Endothelial cell (in vitro differentiated cells): Measurements from ENCODE around the gene ZNF440. TPM values are rescaled to one million over a fixed set of nuclear protein-coding genes. Genes with fewer than 3 reads are reported as not detected.

Experiments
- DNase-seq: peaks from one replicate; pipeline ENCODE4 v3.0.0; 2021; ENCODE audit warnings: low spot score
- H3K27ac Mint-ChIP-seq: one replicate; pipeline ENCODE4 v1.8.0; 2021; ENCODE audit warnings: mixed read lengths, inconsistent platforms; ENCODE audit not compliant: unreplicated experiment
- H3K27me3 Mint-ChIP-seq: one replicate; pipeline ENCODE4 v1.8.0; 2021; ENCODE audit warnings: mild to moderate bottlenecking, moderate library complexity, mixed read lengths, inconsistent platforms; ENCODE audit not compliant: unreplicated experiment
- H3K36me3 Mint-ChIP-seq: one replicate; pipeline ENCODE4 v1.8.0; 2021; ENCODE audit warnings: mild to moderate bottlenecking, low read depth, mixed read lengths, inconsistent platforms; ENCODE audit not compliant: unreplicated experiment
- H3K4me1 Mint-ChIP-seq: one replicate; pipeline ENCODE4 v1.8.0; 2021; ENCODE audit warnings: mild to moderate bottlenecking, mixed read lengths, inconsistent platforms; ENCODE audit not compliant: unreplicated experiment
- H3K4me3 Mint-ChIP-seq: one replicate; pipeline ENCODE4 v1.8.0; 2021; ENCODE audit warnings: mild to moderate bottlenecking, mixed read lengths, inconsistent platforms; ENCODE audit not compliant: unreplicated experiment
- H3K9me3 Mint-ChIP-seq: one replicate; pipeline ENCODE4 v1.8.0; 2021; ENCODE audit warnings: mixed read lengths, inconsistent platforms; ENCODE audit not compliant: unreplicated experiment
- CTCF ChIP-seq: fragments of 200-600 bp; sonication (generic); IDR thresholded peaks from one replicate; pipeline ENCODE4 v1.5.0; 2021; ENCODE audit warnings: antibody characterized with exemption; ENCODE audit not compliant: unreplicated experiment
- total RNA-seq: library from RNA; stranded (reverse); fragmentation: NEBNext Ultra II Directional; extraction: Animal tissue kit (Norgen Biotek cat#: 25700); gene quantifications from one replicate; pipeline ENCODE4 v1.2.1, GENCODE V29; 2021; ENCODE audit not compliant: unreplicated experiment

Gene ZNF440
- total RNA-seq, 1 donor from 2014 or later, result 0.44 TPM

- DNase-seq, result no peak
- Mint-ChIP-seq H3K36me3 (no peaks in the 10 kb centered on the region), H3K4me1 (no peaks in the 10 kb centered on the region), H3K27ac (no peak overlapping the region), H3K27me3 (no peaks in the 10 kb centered on the region), H3K4me3 (no peak overlapping the region), H3K9me3 (peaks cover 16% of the 10 kb centered on the region)
- TF ChIP-seq CTCF, result no peak
Measured at GRCh38 chr19:11780431-11781020, 33.5 kb upstream of the ZNF440 start.

- Mint-ChIP-seq H3K27me3 (no peaks in the 10 kb centered on the region), H3K27ac (no peak overlapping the region), H3K36me3 (peaks cover 3% of the 10 kb centered on the region), H3K9me3 (peaks cover 10% of the 10 kb centered on the region), H3K4me1 (no peaks in the 10 kb centered on the region), H3K4me3 (no peak overlapping the region)
- no peak for DNase-seq
- no peak for TF ChIP-seq CTCF
Measured at GRCh38 chr19:11781295-11782057, 32.6 kb upstream of the ZNF440 start.

- no peak overlapping the region for H3K27ac Mint-ChIP-seq
- no peak overlapping the region for H3K4me3 Mint-ChIP-seq
- peaks cover 3% of the 10 kb centered on the region for H3K36me3 Mint-ChIP-seq
- no peaks in the 10 kb centered on the region for H3K4me1 Mint-ChIP-seq
- TF ChIP-seq CTCF, result no peak
- no peak for DNase-seq
- no peaks in the 10 kb centered on the region for H3K27me3 Mint-ChIP-seq
- H3K9me3 Mint-ChIP-seq, result peaks cover 6% of the 10 kb centered on the region
Measured at GRCh38 chr19:11783767-11784166, 30.3 kb upstream of the ZNF440 start.

- Mint-ChIP-seq H3K4me3 (no peak overlapping the region), H3K4me1 (no peaks in the 10 kb centered on the region), H3K27me3 (no peaks in the 10 kb centered on the region), H3K9me3 (peaks cover 4% of the 10 kb centered on the region), H3K36me3 (peaks cover 3% of the 10 kb centered on the region), H3K27ac (no peak overlapping the region)
- TF ChIP-seq CTCF, result no peak
- DNase-seq, result no peak
Measured at GRCh38 chr19:11784356-11784755, 29.7 kb upstream of the ZNF440 start.

- Mint-ChIP-seq H3K9me3 (peaks cover 4% of the 10 kb centered on the region), H3K27me3 (no peaks in the 10 kb centered on the region), H3K36me3 (peaks cover 3% of the 10 kb centered on the region), H3K4me1 (no peaks in the 10 kb centered on the region), H3K4me3 (no peak overlapping the region), H3K27ac (no peak overlapping the region)
- DNase-seq, result no peak
- no peak for TF ChIP-seq CTCF
Measured at GRCh38 chr19:11787536-11787935, 26.5 kb upstream of the ZNF440 start.
